GM04504 (cell line): ENCODE data around the gene DUSP22.
"Not testable (repeated sequence)": the region's sequence is repeated elsewhere in the genome, so short reads cannot be mapped to it uniquely, and the experiment has no call there.

Source experiments
- DNase-seq: peaks from one replicate; pipeline ENCODE4 v3.0.0-alpha.2; 2012; ENCODE audit warnings: low read depth

The DUSP22 gene

DNA sequence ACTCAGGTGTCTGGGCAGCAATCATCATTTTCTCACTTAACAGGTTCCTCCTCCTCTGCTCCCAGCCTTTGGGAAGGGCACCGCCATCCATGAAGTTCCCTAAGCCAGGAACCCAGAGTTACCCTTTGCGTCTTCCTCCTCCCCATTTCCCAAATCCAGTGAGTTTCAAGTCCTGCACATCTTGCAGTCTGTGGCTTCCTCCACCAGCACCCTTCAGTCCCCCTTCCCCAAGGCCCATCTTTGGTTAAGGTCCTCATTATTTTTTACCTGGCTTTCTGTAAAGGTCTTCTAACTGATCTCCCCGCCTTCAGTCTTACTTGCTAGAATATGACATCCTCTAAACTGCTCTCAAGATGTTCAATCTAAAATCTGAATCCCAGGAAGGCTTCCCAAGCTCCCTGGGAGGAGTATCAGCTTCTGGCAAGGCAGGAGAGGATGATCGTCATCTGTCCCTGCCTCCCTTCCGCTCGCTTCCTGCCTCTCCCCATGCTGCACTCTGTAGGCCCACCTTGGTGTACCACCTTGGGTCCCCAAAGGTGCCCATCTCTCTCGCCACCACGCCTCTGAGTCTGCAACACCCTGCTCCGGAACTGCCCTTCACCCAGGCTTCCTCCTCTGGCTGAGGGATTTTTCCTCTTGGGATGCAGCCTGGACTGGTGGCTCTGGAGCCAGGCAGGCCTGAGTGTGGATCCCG lies 11.4 kb upstream of the DUSP22 start:
- no peak for DNase-seq

GRCh38 chr6:281469-282103 lies 10.7 kb upstream of the DUSP22 start:
- no peak for DNase-seq

DNA sequence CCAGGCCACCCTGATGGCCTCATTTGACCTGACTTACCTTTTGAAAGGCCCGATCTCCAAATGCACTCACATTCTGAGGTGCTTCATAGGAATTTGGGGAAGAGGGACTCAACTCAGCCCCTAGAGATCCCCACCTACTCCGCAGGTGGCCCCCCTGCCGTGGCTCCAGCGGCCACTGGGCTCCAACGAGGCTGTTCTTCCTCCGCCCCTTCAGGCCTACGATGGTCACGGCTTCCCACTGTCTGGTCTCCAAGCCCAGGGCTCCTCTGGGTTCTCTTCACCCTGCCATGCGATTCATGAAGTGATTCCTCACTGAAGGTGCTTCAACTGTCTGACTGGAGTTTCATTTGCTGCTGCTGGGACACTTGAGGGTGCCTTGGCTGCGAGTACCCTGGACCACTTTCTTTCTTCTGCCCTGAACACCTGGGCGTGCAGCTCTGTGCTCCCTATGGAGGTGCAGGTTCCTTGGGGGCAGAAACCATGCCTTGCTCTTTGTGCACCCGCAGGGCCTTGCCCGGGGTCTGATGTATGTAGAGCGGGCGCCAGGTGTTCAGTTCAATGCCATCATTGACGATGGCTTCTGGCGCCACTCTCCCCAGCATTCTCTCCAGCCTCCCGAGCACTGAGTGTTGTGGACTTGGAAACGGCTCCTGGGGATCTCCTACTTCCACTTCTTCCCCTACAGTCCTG lies 10.0 kb upstream of the DUSP22 start:
- DNase-seq: no peak

DNA sequence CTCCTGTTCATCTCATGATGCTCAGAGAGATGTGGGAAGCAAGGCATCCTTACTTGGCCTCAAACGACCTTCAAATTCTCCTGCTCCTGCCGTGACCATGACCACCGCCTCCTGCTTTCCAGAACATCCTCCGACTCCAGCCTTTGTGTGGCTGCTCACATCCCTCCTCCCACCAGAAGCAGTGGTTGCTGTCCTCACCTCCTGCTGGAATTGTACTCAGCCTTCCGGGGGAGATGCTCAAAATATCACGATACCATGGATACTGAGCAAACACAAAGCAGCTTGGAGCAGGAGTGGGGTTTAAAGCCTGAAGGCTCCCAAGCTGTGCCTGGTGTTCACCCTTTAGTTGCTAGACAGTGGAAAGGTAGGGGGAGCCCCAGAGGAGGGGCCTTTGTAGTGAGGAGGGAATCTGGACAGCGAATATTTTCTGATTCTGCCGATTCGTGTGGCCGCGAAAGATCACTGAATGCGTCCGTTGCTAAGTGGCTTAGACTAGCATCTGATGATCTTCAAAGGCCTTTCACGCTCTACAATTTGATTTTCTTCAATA lies 9.3 kb upstream of the DUSP22 start:
- no peak for DNase-seq

DNA sequence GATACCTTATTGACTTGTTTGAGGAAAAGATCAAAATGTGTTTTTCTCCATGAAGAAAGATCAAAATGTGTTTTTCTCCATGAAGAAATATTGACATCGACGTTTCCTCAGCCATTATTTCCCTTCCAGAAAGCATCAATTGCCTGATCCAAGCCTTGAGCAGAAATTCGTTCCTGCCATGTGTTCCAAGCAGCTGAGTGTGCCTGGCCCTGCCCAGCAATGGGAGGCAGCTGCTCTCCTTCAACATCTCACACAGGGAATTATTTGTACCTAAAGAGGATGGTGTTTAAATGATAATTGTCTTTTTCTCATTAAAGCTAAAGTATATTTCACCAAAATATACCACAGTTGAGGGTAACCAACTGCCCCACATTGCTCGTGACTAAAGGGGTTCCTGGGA lies 7.8 kb upstream of the DUSP22 start:
- no peak for DNase-seq

DNA sequence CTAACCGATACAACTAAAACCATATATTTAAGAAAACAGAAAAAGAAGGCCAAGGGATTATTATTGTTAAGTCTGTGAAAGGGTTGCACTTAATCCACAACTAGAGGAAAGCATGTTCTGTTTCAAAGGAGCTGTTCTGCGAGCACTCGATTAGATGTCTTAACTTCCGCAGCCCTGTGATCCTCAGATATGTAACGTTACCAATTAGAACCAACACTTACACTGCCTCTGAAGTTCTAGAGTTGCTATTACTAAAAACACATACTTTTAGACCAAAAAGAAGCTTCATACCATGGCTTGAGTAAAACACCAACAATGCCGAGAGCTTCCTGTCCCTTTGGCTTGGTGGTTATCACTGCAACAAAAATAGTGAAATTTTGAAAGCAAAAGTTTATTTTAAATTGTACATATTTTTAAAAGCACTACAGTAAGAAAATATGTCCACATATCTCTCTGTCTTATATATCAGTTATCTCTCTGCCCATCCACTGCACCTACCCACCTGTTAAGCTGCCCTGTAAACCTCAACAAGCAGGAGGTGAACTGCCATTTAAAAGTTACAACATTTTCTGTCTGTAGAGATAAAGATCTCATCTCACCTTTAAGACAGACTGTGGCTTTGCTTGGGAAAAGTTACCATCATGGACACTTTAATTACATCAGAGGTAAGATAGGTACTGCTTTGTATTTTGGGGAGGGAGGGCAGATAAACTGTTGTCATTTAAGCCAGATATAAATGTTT lies 7.1 kb upstream of the DUSP22 start:
- DNase-seq: no peak

DNA sequence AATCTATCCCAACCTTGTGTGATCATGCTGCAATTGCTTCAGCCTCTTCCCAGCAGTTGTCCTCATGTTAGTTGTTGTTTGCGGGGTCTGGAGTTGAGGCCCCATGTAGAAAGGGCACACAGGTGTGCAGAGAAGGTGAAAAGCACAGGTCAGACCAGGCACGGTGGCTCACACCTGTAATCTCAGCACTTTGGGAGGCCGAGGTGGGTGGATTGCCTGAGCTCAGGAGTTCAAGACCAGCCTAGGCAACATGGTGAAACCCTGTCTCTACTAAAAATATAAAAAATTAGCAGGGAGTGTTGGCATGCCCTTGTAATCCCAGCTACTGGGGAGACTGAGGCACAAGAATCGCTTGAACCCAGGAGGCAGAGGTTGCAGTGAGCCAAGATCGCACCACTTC lies 6.4 kb upstream of the DUSP22 start:
- DNase-seq: not testable (repeated sequence)

- DNase-seq: no peak
Measured at GRCh38 chr6:286681-287488, 5.4 kb upstream of the DUSP22 start.

GRCh38 chr6:287489-287860 lies 4.8 kb upstream of the DUSP22 start:
- DNase-seq: no peak

DNA sequence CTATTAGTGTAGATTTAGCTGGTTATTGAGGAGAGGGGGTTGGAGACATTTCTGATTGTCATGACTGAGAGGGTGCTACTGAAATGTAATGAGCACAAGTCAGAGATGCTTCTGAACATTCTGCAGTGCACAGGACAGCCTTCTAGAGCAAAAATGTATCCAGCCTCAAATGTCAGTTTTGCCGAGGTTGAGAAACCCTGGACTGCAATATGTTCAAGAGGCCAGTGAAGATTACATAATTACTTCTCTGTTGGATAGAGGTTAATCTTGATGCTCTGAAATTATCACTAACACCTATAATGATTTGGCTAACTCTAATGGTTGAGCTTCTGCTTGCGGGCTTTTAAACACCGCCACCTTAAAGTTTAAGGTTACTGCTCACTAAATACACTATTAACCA lies 3.4 kb upstream of the DUSP22 start:
- no peak for DNase-seq

DNA sequence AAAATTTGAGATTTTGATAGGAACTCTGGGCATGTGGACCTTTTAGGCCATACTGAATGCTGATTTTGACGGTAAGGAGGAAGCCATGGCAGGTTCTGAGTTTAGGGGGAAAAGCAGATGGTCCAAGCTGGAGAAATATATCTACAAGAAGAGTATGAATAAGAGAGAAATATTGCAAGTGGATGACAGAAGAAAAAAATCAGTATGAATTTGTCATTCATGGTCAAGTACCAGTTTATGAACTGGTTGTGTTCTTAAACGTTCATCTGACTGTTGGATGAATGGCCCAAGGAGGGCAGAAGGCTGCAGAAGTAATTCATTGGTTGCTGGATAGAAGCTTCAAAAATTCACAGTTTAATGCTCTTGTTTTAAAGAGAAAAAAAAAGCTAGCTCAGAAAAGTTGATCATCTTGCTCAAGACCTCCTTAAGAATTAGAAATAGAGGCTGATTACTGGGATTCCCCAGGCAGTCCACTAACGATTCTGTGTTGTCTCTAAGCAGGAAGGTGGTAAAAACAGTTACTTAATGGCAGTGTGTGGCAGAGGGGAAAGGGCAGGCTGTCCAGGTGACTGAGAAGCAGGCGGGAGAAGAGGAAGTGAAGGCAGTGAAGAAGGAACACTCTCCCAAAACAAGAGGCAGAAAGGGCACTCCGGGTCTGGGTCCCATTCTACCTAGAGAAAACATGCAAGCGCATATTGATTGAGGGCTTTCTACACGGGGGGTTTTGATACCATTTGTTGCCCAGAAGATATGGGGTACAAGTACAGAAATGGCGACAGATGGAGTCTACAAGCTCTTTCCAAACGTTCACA lies 2.0 kb upstream of the DUSP22 start:
- DNase-seq: no peak

DNA sequence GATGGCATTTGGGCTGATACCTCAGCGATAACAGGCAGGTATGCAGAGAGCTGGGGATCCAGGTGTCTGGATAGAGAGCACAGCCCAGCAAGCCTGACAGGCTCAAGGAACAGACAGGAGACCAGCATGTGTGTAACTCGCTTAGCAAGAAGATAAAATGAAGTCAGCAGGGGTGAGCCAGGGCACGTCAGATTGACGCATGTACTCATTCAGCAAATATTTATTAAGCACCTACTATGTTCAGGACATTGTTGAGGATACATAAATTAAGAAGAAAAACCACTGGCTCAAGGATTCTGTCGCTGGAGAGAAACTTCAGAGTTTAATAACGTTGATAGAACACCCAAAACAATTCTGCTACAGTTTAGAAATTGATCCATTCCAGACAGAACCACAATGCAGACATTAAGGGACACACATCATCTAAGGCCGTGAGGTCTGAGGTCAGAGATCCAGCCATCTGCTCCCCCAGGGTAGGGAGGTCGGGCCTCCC lies 1.0 kb upstream of the DUSP22 start:
- DNase-seq: no peak

DNA sequence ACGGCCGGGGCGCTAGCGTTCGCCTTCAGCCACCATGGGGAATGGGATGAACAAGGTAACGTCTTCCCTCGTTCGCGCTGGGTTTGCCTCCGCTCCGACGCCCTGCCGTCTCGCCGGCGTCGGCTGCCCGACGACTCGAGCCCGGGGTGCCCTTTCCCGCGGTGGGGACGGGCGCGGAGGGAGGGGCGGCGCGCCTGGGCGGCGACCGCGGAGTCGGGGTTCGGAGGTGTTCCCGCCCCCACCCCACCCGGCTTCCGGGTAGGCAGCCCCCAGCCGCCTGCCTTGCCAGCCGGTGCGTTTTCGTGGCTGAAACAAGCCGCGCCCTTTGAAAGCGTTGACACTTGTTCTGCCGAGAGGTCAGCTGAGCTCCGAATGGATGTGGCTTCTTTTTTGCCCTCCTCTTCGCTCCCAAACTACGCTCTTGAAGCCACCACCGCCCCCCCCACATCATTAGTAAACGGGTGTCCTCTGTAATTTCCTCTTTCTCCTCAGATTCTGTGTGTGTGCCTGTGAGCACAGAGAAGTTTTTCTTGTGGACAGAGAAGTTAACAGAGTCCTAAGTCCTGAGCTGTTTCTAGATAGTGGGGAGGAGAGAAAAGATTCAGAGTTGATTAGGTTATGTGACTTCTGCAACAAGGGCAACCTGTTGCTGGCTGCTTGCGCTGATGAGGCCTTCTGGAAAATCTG lies 362 bp downstream of the DUSP22 start:
- DNase-seq: no peak

DNA sequence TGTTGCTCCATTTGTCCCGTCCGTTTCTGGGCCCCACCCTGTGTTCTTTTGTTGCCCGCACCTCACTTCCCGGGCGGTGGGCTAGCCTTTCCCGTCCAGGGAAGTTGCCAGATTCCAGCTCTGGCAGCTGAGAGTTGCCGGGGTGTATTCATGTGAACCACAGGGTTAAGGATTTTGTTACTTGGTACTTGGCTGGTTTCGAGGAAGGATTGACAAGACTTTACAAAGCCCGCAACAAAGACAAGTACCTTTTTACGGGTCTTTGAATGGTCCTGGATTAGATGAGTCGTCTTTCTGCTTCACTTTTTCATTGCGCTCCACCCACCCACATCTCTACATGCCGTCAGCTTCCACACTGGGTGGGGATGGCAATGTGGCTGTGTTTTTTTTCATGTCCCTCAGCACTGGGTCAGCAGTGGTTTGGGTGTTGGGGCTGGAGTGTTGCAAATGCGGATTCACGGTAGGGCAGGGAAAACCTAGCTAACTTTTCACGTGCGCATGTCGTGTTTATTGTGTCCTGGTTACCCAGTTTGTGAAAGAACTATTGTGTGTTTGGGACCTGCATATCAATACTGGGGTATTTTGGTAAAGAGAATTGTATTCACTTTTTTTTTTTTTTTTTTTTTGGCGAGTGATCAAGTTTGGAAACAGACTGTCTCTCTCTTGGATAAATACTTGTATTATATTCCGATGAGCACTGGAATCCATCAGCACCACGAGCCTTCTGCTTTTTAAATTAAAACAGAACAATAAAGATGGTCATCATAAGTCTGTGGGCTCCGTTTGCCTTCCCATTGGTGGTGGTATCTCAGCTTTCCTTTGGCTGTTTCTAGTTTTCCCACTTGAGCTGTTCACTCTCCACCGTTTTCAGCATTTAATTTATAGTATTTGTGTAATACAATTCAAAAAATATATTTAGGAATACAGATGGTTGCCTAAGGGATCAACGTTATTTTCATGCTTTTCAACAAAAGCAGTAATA lies 1.2 kb downstream of the DUSP22 start:
- no peak for DNase-seq

GRCh38 chr6:294656-295565 lies 2.6 kb downstream of the DUSP22 start:
- DNase-seq: no peak

DNA sequence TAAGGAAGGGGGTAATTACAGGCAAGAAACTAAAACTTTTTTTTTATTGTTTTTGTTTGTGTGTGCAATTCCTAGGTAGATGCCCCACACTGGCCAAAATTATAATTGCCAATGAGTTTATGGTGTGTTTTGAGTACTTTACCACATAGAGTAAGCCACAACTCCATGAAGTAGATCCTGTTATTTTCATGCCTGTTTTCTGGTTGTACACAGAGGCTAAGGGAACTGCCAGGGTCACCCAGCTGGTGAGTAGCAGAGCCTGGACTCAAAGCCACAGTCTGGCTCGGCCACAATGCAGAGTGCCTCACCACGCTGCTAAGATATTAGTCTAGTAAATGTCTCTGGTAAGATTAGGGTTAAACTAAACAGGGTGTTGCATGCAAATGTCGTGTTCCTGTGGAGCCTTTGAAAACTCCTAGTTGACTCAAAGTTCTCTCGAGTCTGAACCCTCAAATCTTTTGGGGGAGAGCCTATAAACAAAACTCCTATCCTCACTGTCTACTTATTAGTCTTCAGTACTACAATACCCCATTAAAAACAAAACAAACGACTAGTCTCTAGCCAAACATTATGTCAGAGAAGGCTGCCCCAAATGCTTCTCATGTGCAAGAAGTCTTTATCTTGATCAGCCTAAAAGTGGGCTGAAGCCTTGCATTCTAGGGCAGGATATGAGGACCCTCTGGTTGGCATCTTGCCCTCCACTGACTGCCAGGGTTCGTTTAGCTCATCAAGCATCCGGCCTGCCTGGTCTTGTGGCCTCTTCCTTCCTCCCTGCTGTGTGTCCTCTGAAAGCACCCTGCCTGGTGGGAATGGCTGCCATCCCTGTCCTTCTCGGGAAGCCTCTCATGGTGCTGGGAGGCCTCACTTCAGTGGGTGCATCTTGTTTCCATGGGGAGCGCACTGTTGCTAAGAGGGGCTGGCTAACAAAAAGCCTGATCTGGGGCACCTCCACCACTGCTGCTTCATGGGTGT lies 4.2 kb downstream of the DUSP22 start:
- no peak for DNase-seq
